Measurements from ENCODE around the gene NAPB.
A peak's percentile ranks its signal among the peaks of the same experiment; 100 is the strongest.

NAPB gene

DNA sequence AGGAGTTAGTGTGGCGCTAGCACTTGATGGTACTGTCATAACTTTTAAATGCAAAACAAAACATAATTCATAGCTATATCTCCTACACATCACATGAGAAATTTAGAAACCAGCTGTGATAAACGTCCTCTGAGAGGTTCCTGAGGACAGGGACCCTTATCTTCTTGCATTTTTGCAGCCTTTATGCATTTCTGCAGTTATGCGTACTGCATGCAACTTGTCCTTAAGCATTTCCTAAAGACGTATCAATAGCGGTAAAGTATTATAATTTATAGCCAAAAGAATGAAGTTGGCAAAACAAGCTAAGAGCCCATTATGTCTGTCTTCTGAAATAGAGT, 1.7 kb downstream of the NAPB start:
- H3K27ac ChIP-seq (ENCODE audit: low read depth, low read length, poor library complexity, severe bottlenecking): peak overlapping the region; percentile 75
- no peak for TF ChIP-seq EZH2 (IDR thresholded peaks at IDR 0.05; ENCODE audit: borderline replicate concordance, low read length)
- TF ChIP-seq, protein P1, sequence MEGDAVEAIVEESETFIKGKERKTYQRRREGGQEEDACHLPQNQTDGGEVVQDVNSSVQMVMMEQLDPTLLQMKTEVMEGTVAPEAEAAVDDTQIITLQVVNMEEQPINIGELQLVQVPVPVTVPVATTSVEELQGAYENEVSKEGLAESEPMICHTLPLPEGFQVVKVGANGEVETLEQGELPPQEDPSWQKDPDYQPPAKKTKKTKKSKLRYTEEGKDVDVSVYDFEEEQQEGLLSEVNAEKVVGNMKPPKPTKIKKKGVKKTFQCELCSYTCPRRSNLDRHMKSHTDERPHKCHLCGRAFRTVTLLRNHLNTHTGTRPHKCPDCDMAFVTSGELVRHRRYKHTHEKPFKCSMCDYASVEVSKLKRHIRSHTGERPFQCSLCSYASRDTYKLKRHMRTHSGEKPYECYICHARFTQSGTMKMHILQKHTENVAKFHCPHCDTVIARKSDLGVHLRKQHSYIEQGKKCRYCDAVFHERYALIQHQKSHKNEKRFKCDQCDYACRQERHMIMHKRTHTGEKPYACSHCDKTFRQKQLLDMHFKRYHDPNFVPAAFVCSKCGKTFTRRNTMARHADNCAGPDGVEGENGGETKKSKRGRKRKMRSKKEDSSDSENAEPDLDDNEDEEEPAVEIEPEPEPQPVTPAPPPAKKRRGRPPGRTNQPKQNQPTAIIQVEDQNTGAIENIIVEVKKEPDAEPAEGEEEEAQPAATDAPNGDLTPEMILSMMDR (IDR thresholded peaks at IDR 0.05; ENCODE audit: low read length): no peak; the same call in 1 of the 2 replicates

DNA sequence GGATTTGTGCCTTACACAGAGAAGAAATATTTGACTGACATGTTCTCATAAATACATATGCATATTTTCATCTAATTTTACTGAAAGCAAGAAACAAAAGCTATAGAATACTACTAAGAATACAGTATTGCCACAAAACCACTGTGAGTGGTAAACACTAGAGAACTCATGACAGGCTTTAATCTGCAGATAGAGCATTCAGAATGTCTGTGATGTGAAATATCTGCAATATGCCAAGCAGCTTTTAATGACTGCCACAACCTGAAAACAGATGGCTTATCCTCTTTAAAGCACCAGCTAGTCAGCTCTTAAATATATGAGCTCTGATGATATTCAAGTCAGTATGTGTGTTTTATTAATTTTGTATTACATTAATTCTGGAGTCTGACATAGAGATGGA, 3.4 kb downstream of the NAPB start:
- no peaks in the 10 kb centered on the region for H4K20me1 ChIP-seq (ENCODE audit: insufficient read depth, low read length)
- no peak overlapping the region for H3K4me2 ChIP-seq (ENCODE audit: low read length)
- H3F3A ChIP-seq (ENCODE audit: insufficient read depth, low read length): no peaks in the 10 kb centered on the region
- no peaks in the 10 kb centered on the region for H3K9me2 ChIP-seq (ENCODE audit: low read depth, low read length)
- no peak overlapping the region for H3K4me3 ChIP-seq (ENCODE audit: low read depth, low read length, poor library complexity, severe bottlenecking)
- no peak overlapping the region for H3K9ac ChIP-seq (ENCODE audit: low read length)
- H2AFZ ChIP-seq (ENCODE audit: low read length): no peak overlapping the region
- H3K36me3 ChIP-seq (ENCODE audit: insufficient read depth, low read length): no peaks in the 10 kb centered on the region
- H3K79me2 ChIP-seq (ENCODE audit: insufficient read depth, low read length): peaks cover 70% of the 10 kb centered on the region
- TF ChIP-seq, protein P1 (IDR thresholded peaks at IDR 0.05; ENCODE audit: low read length): no peak
- TF ChIP-seq EZH2 (IDR thresholded peaks at IDR 0.05; ENCODE audit: borderline replicate concordance, low read length): no peak
- H3K4me1 ChIP-seq (ENCODE audit: insufficient read depth, low read length, severe bottlenecking): peaks cover 36% of the 10 kb centered on the region
- H3K27ac ChIP-seq (ENCODE audit: low read depth, low read length, poor library complexity, severe bottlenecking): no peak overlapping the region
- no peaks in the 10 kb centered on the region for H3K9me3 ChIP-seq (ENCODE audit: low read length)
- no peaks in the 10 kb centered on the region for H3K27me3 ChIP-seq (ENCODE audit: insufficient read depth, low read length)

More for the DNA sequence above, 1.7 kb downstream of the NAPB start:
- Histone ChIP-seq H3K27me3 (ENCODE audit: insufficient read depth, low read length) (no peaks in the 10 kb centered on the region), H3K9me2 (ENCODE audit: low read depth, low read length) (no peaks in the 10 kb centered on the region), H3K4me3 (ENCODE audit: low read depth, low read length, poor library complexity, severe bottlenecking) (peak overlapping the region; percentile 88), H3K36me3 (ENCODE audit: insufficient read depth, low read length) (no peaks in the 10 kb centered on the region), H3K4me1 (ENCODE audit: insufficient read depth, low read length, severe bottlenecking) (peaks cover 36% of the 10 kb centered on the region), H3K79me2 (ENCODE audit: insufficient read depth, low read length) (peaks cover 52% of the 10 kb centered on the region), H3K9ac (ENCODE audit: low read length) (peak overlapping the region; percentile 86), H3K4me2 (ENCODE audit: low read length) (peak overlapping the region; percentile 99), H2AFZ (ENCODE audit: low read length) (no peak overlapping the region), H3F3A (ENCODE audit: insufficient read depth, low read length) (no peaks in the 10 kb centered on the region), H4K20me1 (ENCODE audit: insufficient read depth, low read length) (no peaks in the 10 kb centered on the region), H3K9me3 (ENCODE audit: low read length) (no peaks in the 10 kb centered on the region)

DNA sequence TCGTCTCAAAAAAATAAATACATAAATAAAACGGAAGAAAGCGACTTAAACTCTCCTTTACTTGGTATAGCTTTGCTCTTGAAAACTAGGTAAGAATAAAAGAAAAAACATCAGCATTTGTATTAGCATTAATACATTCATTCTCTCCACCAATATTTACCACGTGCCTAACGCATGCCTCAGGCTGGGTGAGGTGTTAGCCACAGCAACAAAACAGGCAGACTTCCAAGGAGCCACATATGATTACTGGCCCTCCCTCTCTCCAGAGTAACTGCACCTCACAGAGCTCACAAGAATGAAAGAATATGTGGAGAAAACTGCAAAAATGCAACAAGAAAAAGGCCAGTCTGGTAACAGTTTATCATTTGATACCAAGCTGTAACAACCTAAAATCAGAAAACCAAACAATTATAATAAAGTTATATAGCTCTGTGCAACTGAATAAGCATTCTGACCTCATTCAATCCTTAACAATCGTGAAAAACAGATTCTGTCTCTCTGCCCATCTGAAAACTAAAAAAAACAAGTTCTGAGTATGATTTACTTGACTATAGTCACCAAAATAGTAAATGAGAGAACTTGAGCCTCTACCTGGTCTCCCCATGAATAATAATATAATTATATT, 5.2 kb downstream of the NAPB start:
- H3F3A ChIP-seq (ENCODE audit: insufficient read depth, low read length): no peaks in the 10 kb centered on the region
- H3K4me2 ChIP-seq (ENCODE audit: low read length): no peak overlapping the region
- no peaks in the 10 kb centered on the region for H3K27me3 ChIP-seq (ENCODE audit: insufficient read depth, low read length)
- no peak for TF ChIP-seq EZH2 (IDR thresholded peaks at IDR 0.05; ENCODE audit: borderline replicate concordance, low read length)
- TF ChIP-seq, protein P1 (IDR thresholded peaks at IDR 0.05; ENCODE audit: low read length): no peak
- H3K27ac ChIP-seq (ENCODE audit: low read depth, low read length, poor library complexity, severe bottlenecking): no peak overlapping the region
- no peak overlapping the region for H3K4me3 ChIP-seq (ENCODE audit: low read depth, low read length, poor library complexity, severe bottlenecking)
- no peaks in the 10 kb centered on the region for H3K9me2 ChIP-seq (ENCODE audit: low read depth, low read length)
- H3K4me1 ChIP-seq (ENCODE audit: insufficient read depth, low read length, severe bottlenecking): peaks cover 35% of the 10 kb centered on the region
- H3K79me2 ChIP-seq (ENCODE audit: insufficient read depth, low read length): peaks cover 88% of the 10 kb centered on the region
- no peak overlapping the region for H3K9ac ChIP-seq (ENCODE audit: low read length)
- no peaks in the 10 kb centered on the region for H3K9me3 ChIP-seq (ENCODE audit: low read length)
- no peaks in the 10 kb centered on the region for H4K20me1 ChIP-seq (ENCODE audit: insufficient read depth, low read length)
- H3K36me3 ChIP-seq (ENCODE audit: insufficient read depth, low read length): 0 out of 2 replicates have a peak, but pooled peaks cover 4% of the 10 kb centered on the region
- no peak overlapping the region for H2AFZ ChIP-seq (ENCODE audit: low read length)
